GM12878 (cell line): Measurements from ENCODE around the gene ANAPC4.

Experiments
- CHD1 ChIP-seq: IDR thresholded peaks from 2 replicates; pipeline ENCODE4 v1.6.1; 2012; ENCODE audit warnings: low read depth, low read length, improper control_type of control experiment
- ETV6 ChIP-seq, 2 experiments: fragments of 450-650 bp in 1 of 2; IDR thresholded peaks in 1 of 2; conservative IDR thresholded peaks in 1 of 2; 2 replicates each; pipeline ENCODE4 v1.6.1; 2014; ENCODE audit warnings: antibody characterized with exemption in 1 of 2, borderline replicate concordance in 1 of 2, low read depth in 1 of 2, mild to moderate bottlenecking in 1 of 2, moderate library complexity in 1 of 2
- POLR2A ChIP-seq: IDR thresholded peaks from 2 replicates; pipeline ENCODE4 v1.6.1; 2011; ENCODE audit warnings: low read depth, mild to moderate bottlenecking, low read length
- TF ChIP-seq, protein P1 (sequence below), 3 experiments: IDR thresholded peaks in 2 of 3; conservative IDR thresholded peaks in 1 of 3; 2 replicates each; pipeline ENCODE4 v1.5.1; 2011; ENCODE audit warnings: low read depth in 3 of 3, low read length in 3 of 3, mild to moderate bottlenecking in 3 of 3, control low read depth in 2 of 3, moderate library complexity in 2 of 3, inconsistent platforms in 1 of 3, mixed read lengths in 1 of 3; ENCODE audit not compliant: control insufficient read depth in 2 of 3, insufficient read depth in 1 of 3; ENCODE audit errors: extremely low read depth in 1 of 3

DNA sequence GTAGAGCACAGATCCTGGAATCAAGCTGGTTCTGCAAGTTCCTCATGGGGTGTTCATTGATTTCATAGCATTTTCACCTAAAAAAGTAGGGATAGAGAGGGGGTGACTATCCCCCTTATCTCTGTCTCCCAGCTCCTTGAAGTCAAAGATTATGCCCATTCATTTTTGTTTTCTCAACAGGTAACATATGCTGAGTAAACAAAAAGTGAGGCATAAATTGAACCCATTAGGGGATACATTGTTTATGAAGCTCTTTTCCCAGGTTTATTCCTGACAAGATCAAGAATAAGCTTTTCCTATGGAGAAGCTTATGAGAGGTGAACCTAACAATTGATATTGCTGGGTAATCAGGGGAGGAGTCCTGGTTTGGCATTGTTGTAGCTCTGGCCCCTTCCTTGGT lies 9.2 kb upstream of the ANAPC4 start:
- TF ChIP-seq CHD1 = no peak
- TF ChIP-seq, protein P1, sequence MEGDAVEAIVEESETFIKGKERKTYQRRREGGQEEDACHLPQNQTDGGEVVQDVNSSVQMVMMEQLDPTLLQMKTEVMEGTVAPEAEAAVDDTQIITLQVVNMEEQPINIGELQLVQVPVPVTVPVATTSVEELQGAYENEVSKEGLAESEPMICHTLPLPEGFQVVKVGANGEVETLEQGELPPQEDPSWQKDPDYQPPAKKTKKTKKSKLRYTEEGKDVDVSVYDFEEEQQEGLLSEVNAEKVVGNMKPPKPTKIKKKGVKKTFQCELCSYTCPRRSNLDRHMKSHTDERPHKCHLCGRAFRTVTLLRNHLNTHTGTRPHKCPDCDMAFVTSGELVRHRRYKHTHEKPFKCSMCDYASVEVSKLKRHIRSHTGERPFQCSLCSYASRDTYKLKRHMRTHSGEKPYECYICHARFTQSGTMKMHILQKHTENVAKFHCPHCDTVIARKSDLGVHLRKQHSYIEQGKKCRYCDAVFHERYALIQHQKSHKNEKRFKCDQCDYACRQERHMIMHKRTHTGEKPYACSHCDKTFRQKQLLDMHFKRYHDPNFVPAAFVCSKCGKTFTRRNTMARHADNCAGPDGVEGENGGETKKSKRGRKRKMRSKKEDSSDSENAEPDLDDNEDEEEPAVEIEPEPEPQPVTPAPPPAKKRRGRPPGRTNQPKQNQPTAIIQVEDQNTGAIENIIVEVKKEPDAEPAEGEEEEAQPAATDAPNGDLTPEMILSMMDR (IDR thresholded peaks at IDR 0.05 in 2 of 3, conservative IDR thresholded peaks at IDR 0.05 in 1 of 3; ENCODE audit: control insufficient read depth in 2 of 3, extremely low read depth in 1 of 3, insufficient read depth in 1 of 3, low read depth in 3 of 3, low read length in 3 of 3) = no peak
- TF ChIP-seq POLR2A = no peak
- TF ChIP-seq ETV6 (conservative IDR thresholded peaks at IDR 0.05 in 1 of 2, IDR thresholded peaks at IDR 0.05 in 1 of 2; ENCODE audit: borderline replicate concordance in 1 of 2, low read depth in 1 of 2) = no peak
